ENCODE measurements around the gene MRPL20.
"Not testable (repeated sequence)": the region's sequence is repeated elsewhere in the genome, so short reads cannot be mapped to it uniquely, and the experiment has no call there.

MRPL20 gene

GRCh38 chr1:1388078-1388472 lies 19.0 kb downstream of the MRPL20 start:
- DNase-seq (ENCODE audit: low read depth) = no peak
- no peak for TF ChIP-seq CTCF (conservative IDR thresholded peaks at IDR 0.05; ENCODE audit: low read depth, low read length)

GRCh38 chr1:1387098-1388077 lies 19.7 kb downstream of the MRPL20 start:
- no peak for TF ChIP-seq CTCF (conservative IDR thresholded peaks at IDR 0.05; ENCODE audit: low read depth, low read length)
- H3K4me3 ChIP-seq (ENCODE audit: low read length) = no peak overlapping the region
- DNase-seq (ENCODE audit: low read depth) = no peak

More at GRCh38 chr1:1388078-1388472, 19.0 kb downstream of the MRPL20 start:
- H3K4me3 ChIP-seq (ENCODE audit: low read length) = no peak overlapping the region

GRCh38 chr1:1385931-1386330 lies 21.2 kb downstream of the MRPL20 start:
- no peak for TF ChIP-seq CTCF (conservative IDR thresholded peaks at IDR 0.05; ENCODE audit: low read depth, low read length)
- no peak overlapping the region for H3K4me3 ChIP-seq (ENCODE audit: low read length)
- no peak for DNase-seq (ENCODE audit: low read depth)

- DNase-seq (ENCODE audit: low read depth); H3K4me3 ChIP-seq (ENCODE audit: low read length): not testable (repeated sequence)
These were observed 21.8 kb downstream of the MRPL20 start for GRCh38 chr1:1385339-1385738.

GRCh38 chr1:1381294-1381693 lies 25.8 kb downstream of the MRPL20 start:
- DNase-seq (ENCODE audit: low read depth) = no peak
- H3K4me3 ChIP-seq (ENCODE audit: low read length) = no peak overlapping the region
- no peak for TF ChIP-seq CTCF (conservative IDR thresholded peaks at IDR 0.05; ENCODE audit: low read depth, low read length)

GRCh38 chr1:1380860-1381259 lies 26.2 kb downstream of the MRPL20 start:
- DNase-seq (ENCODE audit: low read depth) = no peak
- no peak overlapping the region for H3K4me3 ChIP-seq (ENCODE audit: low read length)
- no peak for TF ChIP-seq CTCF (conservative IDR thresholded peaks at IDR 0.05; ENCODE audit: low read depth, low read length)

- no peak for DNase-seq (ENCODE audit: low read depth)
- no peak overlapping the region for H3K4me3 ChIP-seq (ENCODE audit: low read length)
- TF ChIP-seq CTCF (conservative IDR thresholded peaks at IDR 0.05; ENCODE audit: low read depth, low read length) = no peak
These were observed 29.4 kb downstream of the MRPL20 start for GRCh38 chr1:1377540-1378205.

Data from retinal pigment epithelial cell (primary cell).